Muscle of arm (tissue), 12 donors: ENCODE measurements around the gene R3HDM2. TPM values are rescaled to one million over a fixed set of nuclear protein-coding genes. Genes with fewer than 3 reads are reported as not detected.

Experiments
- DNase-seq: peaks from one replicate; pipeline ENCODE4 v3.0.0-alpha.2; 2013
- polyA plus RNA-seq, 12 donors: library from polyadenylated mRNA; unstranded; fragments of 120-200 nt; gene quantifications; one replicate each; pipeline ENCODE4 v1.2.1, GENCODE V29; 2013; ENCODE audit not compliant: insufficient read length in 12 of 12

The R3HDM2 gene
- polyA plus RNA-seq, 12 donors, result 36.4 to 92.7 (median 55.7) TPM; not detected in 1

DNA sequence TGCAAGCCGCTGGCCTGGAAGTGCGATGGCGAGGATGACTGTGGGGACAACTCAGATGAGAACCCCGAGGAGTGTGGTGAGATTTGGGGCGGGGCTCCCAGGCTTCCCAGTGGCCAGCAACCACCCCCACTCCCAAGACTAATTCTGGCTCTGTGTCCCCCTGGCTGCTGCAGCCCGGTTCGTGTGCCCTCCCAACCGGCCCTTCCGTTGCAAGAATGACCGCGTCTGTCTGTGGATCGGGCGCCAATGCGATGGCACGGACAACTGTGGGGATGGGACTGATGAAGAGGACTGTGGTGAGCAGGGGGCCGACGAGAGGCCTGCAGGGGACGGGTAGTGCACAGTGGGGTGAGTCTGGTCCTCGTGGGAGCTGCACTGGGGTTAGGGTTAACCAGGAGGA, 226.4 kb downstream of the R3HDM2 start:
- no peak for DNase-seq

DNA sequence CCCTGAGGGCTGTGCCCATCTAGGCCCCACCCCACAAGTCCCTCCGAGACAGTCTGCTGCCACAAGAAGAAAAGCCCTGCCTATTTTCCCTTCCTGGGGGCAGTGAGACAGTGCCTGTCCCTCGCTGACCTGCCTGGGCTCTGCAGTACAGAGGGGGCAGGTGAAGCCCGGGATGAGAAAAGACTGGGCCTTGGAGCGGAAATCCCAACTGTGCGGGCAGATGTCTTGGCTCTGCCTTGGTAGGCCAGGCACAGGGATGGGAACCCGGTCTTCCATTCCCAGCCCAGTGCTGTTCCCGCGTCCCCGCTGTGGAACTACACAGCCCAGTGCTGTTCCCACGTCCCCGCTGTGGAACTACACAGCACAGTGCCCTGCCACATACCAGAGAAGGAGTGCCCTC, 227.1 kb downstream of the R3HDM2 start:
- DNase-seq, result no peak

Other genes starting within 250 kb of the R3HDM2 start
- gene NXPH4, start 214.2 kb downstream of the R3HDM2 start, polyA plus RNA-seq, result 10 to 100 TPM in 1 of 12 donors, 1 to 10 TPM in 9, not detected in 2; 1.7 to 18.1 (median 2.4) TPM
- gene SHMT2, start 201.3 kb downstream of the R3HDM2 start, polyA plus RNA-seq, result 10 to 100 TPM in 11 of 12 donors, not detected in 1; 50.8 to 97.5 (median 61.8) TPM
- 100 to 1,000 TPM in 11 of 12 donors, not detected in 1; 178 to 563 (median 396) TPM for gene STAC3, start 179.9 kb downstream of the R3HDM2 start, polyA plus RNA-seq
- gene INHBC, start 3.7 kb upstream of the R3HDM2 start, polyA plus RNA-seq, result under 1 TPM in 8 of 12 donors, not detected in 4; 0.07 to 0.33 (median 0.15) TPM
- gene INHBE, start 24.3 kb upstream of the R3HDM2 start, polyA plus RNA-seq, result 1 to 10 TPM in 10 of 12 donors, not detected in 2; 1.0 to 3.4 (median 2.2) TPM
- gene GLI1, start 28.7 kb upstream of the R3HDM2 start, polyA plus RNA-seq, result 10 to 100 TPM in 6 of 12 donors, 1 to 10 TPM in 5, not detected in 1; 4.9 to 48.6 (median 10.1) TPM
- 10 to 100 TPM in 2 of 12 donors, 1 to 10 TPM in 9, not detected in 1; 3.4 to 18.7 (median 5.6) TPM for gene ARHGAP9, start 48.8 kb upstream of the R3HDM2 start, polyA plus RNA-seq
- gene MARS1, start 57.0 kb upstream of the R3HDM2 start, polyA plus RNA-seq, result 100 to 1,000 TPM in 4 of 12 donors, 10 to 100 TPM in 7, not detected in 1; 77.3 to 150 (median 93.0) TPM
- gene DDIT3, start 89.5 kb upstream of the R3HDM2 start, polyA plus RNA-seq, result 10 to 100 TPM in 10 of 12 donors, 1 to 10 TPM in 1, not detected in 1; 8.5 to 15.6 (median 13.2) TPM
- 10 to 100 TPM in 11 of 12 donors, not detected in 1; 28.7 to 61.8 (median 39.2) TPM for gene MBD6, start 91.8 kb upstream of the R3HDM2 start, polyA plus RNA-seq
- 100 to 1,000 TPM in 11 of 12 donors, not detected in 1; 142 to 314 (median 155) TPM for gene DCTN2, start 116.1 kb upstream of the R3HDM2 start, polyA plus RNA-seq
- gene KIF5A, start 119.0 kb upstream of the R3HDM2 start, polyA plus RNA-seq, result 1 to 10 TPM in 1 of 12 donors, under 1 TPM in 10, not detected in 1; 0.04 to 5.2 (median 0.21) TPM
- gene PIP4K2C, start 160.1 kb upstream of the R3HDM2 start, polyA plus RNA-seq, result 10 to 100 TPM in 11 of 12 donors, not detected in 1; 11.2 to 20.7 (median 12.2) TPM
- gene DTX3, start 173.8 kb upstream of the R3HDM2 start, polyA plus RNA-seq, result 10 to 100 TPM in 11 of 12 donors, not detected in 1; 20.8 to 48.7 (median 27.1) TPM
- 10 to 100 TPM in 11 of 12 donors, not detected in 1; 24.8 to 40.3 (median 34.3) TPM for gene ARHGEF25, start 180.4 kb upstream of the R3HDM2 start, polyA plus RNA-seq
- gene B4GALNT1, start 202.2 kb upstream of the R3HDM2 start, polyA plus RNA-seq, result 10 to 100 TPM in 1 of 12 donors, 1 to 10 TPM in 10, not detected in 1; 1.7 to 12.2 (median 2.6) TPM